ENCODE data around the gene COX6B2. TPM values are rescaled to one million over a fixed set of nuclear protein-coding genes. Genes with fewer than 3 reads are reported as not detected.
A peak's percentile ranks its signal among the peaks of the same experiment; 100 is the strongest.
"Not testable (repeated sequence)": the region's sequence is repeated elsewhere in the genome, so short reads cannot be mapped to it uniquely, and the experiment has no call there.

Gene COX6B2, protein sequence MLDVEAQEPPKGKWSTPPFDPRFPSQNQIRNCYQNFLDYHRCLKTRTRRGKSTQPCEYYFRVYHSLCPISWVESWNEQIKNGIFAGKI
- 5.8 TPM in 2 replicates for total RNA-seq (2014; rRNA removed; shearing (Covaris generic))

DNA sequence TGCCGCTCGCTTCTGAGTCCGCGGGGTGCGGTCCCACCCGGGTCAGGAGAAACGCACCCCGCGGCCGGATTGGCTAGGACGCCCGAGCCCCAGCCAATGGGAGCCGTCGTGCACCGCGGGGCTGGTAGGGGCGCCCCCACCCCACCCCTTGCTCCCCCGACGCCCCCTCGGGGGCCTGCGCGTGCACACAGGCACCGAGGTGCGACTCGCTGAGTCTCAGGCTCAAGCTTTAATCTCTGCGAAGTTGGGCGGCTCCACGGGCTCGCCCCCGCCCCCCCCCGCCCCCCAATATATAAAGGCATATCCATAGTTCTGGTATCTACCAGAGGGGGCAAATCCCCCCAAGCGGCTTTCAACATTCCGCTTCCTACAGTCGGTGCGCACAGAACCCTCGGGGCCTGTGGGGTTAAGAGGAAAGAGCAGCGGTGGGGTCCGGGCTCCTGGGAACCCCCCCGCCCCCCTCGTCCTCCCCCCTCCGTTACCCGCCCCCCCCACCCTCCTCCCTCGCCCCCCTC, at the start of gene COX6B2:
Gene COX6B2, minus strand, starts transcription at position 22 of the 515 bp plus-strand sequence. CDS start 198 bp downstream, outside the sequence.
- in situ Hi-C loops (cut with HindIII; ENCODE audit: low sequenced_read_pairs): no loop called here

DNA sequence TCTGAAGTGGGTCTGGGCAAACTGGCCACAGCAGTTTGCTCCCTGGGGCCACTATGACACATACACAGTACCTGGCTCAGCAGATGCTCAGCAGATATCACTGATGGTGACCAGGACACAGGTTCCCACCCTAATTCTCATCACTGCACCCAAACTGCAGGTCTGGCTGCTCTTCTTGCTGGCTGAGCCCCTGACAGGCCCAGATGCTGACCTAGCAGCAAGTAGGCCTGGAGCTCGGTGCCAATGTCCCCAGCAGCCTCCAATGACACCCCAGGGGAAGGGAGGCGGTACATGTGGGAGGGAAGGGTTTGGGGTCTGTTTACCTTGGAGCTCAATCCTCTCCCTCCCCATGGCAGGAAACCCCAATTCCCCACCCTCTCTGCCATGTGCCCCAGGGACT, 48.0 kb upstream of the COX6B2 start:
- in situ Hi-C loops (cut with HindIII; ENCODE audit: low sequenced_read_pairs): no loop called here
- DNase-seq (ENCODE audit: low spot score): no peak

More for the DNA sequence above, at the start of gene COX6B2:
- DNase-seq (ENCODE audit: low spot score): no peak

DNA sequence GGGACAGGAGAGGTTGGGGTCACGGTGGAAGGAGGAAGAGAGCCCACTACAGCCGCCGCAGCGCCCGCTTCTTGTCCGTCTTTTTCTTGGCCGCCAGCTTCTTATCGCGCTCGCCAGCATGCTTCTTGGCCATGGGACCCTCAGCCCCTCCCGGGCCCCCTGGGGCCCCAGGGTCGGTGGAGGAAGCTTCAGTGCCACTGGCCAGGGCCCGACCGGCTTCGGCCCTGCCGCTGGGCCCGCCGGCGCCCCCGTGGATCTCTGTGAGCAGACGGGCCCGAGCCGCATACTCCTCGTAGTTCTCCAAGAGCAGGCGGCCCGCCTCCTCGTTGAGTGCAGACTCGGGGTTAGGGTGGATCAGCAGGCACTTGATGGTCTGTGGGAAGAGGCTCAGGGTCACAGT, 46.9 kb upstream of the COX6B2 start:
- in situ Hi-C loops (cut with HindIII; ENCODE audit: low sequenced_read_pairs): not testable (repeated sequence)

DNA sequence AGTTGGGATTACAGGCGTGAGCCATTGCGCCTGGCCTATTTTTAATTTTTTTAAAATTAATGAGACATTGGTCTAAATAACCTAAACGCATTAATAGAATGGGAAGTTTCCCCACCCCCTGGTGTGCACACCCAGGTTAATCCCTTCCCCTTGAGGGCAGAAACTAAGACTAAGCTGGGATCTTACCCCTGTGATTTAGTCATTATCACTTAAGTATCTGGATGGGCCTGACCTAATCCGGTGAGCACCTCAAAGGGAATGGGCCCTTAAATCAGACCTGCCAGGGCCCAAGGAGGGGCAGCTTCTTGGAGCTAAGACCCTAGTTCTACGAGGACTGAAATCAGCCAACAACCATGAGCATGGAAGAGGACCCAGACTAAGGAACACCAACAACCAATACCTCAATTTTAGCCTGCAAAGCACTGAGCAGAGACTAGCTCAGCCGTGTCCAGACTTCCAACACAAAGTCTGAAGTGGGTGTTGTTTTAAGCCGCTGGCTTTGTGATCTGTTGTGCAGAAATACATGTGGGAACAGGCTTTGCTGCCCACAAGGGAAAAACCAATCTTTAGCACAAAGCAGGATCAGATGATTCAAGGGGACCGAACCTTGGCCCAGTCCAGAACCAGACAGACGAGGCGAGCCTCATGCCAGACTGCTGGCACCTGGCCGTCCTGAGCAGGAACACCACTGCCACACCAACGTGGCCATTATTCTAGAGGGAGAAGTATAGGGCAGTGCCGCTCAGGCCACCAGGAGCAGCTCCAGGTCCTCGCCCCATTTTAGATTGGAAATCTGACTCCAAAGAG, 46.0 kb upstream of the COX6B2 start:
- no peak for DNase-seq (ENCODE audit: low spot score)
- in situ Hi-C loops (cut with HindIII; ENCODE audit: low sequenced_read_pairs): no loop called here

More for the DNA sequence above, 46.9 kb upstream of the COX6B2 start:
- DNase-seq (ENCODE audit: low spot score): not testable (repeated sequence)

DNA sequence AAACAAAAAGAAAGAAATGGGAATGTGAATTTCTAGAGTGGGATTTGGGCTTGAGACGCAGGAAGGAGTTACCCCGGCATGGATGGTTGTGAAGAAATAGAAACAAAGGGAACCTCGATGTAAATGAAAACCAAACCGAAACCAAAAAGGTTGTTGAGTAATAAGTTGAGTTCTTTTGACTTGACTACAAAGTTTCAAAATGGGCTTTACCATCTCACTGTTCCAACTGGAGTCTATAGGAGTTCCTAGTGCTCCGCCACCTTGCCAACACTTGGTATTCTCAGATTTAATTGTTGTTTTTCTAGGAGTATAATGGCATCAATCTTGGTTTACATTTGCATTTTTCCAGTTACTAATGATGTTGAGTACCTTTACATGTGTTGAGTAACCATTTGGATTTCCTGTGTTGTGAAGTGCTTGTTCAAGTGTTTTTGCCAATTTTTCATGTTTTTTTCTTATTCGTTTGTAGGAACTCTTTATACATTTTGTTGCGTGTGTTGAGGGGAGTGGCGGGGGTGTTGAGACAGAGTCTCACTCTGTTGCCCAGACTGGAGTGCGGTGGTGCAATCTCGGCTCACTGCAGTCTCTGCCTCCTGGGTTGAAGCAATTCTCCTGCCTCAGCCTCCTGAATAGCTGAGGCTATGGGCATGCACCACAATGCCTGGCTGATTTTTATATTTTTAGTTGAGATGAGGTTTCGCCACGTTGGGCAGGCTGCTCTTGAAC, 43.8 kb upstream of the COX6B2 start:
- in situ Hi-C loops (cut with HindIII; ENCODE audit: low sequenced_read_pairs): no loop called here
- no peak for DNase-seq (ENCODE audit: low spot score)

DNA sequence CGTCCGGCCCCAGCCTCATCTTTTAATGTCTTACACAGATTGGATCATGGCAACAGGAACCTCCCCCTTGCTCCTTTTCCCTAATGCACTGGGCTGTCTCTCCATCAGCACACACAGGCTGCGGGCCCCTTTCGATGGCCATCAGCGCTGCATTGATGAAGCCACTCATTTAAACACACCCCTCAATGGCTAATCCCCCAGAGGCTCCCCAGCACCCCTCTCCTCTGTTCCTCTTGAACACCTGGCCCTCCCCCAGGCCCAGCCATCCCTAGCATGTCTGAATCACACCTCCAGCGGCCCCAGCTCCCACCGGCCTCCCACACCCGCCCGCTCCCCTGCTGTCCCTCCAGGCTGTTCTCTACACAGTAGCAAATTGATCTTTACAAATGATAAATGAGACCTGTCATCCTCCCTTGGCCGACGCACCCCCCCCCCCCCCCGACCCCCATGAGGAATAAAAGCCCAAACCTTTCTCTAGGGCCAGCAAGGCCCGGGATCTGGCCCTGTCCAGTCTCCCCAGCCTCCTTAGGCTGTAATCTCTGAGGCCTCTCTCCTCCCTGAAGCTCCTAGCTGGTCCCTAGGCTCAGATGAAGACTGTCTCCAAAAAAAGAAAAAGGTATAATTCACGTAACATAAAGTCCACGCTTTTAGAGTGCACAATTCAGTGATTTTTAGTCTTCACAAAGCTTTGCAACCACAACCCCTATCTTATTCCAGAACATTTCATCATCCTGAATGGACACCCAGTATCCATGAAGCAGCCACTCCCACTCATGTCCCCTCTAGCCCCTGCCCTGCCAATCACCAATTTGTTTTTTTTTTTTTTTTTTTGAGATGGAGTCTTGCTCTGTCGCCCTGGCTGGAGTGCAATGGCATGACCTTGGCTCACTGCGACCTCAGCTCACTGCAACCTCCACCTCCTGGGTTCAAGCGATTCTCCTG, 38.6 kb upstream of the COX6B2 start:
- no peak for DNase-seq (ENCODE audit: low spot score)
- in situ Hi-C loops (cut with HindIII; ENCODE audit: low sequenced_read_pairs): no loop called here

DNA sequence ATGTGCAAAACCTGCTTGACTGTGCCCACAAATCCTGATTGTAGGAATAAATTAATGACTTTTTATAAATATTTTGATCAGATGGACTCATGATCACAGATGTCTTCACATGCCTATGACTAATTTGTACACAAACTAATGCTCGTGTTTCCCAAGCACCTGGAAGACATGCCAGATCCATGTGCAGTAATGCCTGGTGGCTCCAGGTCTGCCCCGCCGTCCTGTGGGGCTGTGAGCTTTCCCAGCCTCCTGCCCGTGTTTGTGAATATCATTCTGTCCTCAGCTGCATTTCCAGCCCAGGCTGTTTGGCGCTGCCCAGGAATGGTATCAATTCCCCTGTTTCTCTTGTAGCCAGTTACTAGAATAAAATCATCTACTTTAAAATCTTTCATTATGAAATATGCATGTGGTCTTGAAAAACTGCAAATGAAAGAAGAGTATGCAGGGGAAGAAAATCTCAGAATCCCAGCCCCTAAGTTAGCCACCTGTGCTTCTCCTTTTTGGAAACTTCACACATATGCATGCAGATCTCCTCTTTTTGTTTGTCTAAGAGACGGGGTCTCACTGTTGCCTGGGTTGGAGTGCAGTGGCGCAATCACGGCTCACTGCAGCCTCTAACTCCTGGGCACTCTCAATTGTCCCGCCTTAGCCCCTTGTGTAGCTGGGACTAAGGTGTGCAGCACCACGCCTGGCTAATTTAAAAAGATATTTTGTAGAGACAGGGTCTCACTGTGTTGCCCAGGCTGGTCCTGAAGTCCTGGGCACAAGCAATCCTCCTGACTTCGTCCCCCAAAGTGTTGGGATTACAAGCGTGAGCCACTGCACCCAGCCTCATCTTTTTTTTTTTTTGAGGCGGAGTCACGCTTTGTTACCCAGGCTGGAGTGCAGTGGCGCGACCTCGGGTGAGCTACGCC, 37.4 kb upstream of the COX6B2 start:
- DNase-seq (ENCODE audit: low spot score): no peak
- in situ Hi-C loops (cut with HindIII; ENCODE audit: low sequenced_read_pairs): no loop called here

DNA sequence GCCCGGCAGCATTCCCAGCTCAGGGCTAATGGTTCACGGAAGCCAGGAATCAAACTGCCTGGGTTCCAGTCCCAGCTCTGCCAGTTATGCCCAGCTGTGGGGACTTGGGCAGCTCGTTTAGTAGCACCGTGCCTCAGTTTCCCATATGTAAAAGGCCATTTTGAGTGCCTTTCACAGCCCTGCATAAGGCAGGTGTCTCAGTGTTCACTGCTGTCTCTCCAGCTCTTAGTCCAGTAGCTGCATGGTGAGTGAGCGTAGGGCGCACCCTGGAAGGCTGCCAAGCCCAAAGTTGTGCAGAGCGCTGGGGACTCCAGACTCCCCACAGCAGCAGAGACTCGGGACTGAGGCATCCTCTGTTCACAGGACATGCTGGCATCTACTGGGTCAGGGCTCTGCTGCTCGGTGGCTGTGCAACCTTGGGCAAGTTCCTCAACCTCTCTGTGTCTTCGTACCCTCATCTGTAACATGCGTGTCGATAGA, 36.7 kb upstream of the COX6B2 start:
- in situ Hi-C loops (cut with HindIII; ENCODE audit: low sequenced_read_pairs): no loop called here
- DNase-seq (ENCODE audit: low spot score): no peak

DNA sequence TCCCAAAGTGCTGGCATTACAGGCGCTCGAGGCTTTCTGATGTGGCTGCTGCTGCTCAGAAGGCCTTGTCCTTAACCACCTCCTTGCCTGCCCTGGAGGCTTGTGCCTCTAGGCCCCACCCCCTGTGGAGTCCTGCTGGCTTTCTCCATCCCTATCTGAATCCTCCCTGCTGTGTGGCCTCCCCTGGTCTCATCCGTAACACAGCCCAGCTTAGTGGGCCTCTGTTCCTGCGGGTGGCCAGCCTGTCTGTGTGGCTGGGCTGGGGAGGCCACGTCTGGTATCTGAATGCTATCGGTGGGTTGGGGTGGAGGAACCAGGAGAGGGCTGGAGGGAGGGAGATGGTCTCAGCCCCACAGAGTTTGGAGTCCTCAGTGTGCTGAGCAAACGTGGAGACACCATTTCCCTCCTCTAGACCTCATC, 36.0 kb upstream of the COX6B2 start:
- in situ Hi-C loops (cut with HindIII; ENCODE audit: low sequenced_read_pairs): no loop called here
- no peak for DNase-seq (ENCODE audit: low spot score)

DNA sequence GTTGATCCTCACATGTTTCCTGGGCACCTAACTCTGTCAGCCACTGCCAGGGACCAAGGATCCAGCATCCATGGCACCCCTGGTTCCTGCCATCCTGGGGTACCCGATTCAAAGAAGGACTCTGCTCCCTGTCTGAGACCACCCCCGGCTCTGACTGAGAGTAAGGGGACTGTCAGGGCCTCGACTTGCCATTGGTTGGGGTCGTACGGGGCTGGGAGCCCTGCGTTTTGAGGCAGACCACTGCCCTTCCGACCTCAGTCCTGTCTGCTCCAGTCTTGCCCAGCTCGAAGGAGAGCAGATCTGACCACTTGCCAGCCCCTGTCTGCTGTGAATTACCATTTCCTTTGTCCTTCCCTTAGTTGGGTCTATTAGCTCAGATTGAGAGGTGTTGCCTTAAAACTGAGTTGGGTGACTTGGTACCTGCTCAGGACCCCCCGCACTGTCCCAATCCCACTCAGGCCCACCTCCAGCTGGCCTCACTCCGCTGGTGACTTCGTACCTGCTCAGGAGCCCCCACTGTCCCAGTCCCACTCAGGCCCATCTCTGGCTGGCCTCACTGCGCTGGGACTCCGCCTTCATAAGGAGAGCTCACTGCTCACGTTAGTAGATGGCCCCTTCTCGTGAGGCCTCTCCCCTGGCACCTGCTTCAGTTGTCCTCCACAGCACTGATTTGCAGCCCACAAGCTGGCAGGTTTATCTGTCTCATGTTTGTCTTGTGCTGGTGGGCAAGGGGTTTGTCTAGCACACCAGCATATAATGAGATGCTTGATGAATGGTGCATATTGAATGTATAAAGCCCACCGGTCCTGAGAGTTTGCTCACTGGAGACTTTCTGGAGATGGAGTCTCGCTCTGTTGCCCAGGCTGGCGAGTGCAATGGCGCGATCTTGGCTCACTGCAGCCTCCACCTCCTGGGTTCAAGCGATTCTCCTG, 35.1 kb upstream of the COX6B2 start:
- DNase-seq (ENCODE audit: low spot score): no peak
- in situ Hi-C loops (cut with HindIII; ENCODE audit: low sequenced_read_pairs): no loop called here

DNA sequence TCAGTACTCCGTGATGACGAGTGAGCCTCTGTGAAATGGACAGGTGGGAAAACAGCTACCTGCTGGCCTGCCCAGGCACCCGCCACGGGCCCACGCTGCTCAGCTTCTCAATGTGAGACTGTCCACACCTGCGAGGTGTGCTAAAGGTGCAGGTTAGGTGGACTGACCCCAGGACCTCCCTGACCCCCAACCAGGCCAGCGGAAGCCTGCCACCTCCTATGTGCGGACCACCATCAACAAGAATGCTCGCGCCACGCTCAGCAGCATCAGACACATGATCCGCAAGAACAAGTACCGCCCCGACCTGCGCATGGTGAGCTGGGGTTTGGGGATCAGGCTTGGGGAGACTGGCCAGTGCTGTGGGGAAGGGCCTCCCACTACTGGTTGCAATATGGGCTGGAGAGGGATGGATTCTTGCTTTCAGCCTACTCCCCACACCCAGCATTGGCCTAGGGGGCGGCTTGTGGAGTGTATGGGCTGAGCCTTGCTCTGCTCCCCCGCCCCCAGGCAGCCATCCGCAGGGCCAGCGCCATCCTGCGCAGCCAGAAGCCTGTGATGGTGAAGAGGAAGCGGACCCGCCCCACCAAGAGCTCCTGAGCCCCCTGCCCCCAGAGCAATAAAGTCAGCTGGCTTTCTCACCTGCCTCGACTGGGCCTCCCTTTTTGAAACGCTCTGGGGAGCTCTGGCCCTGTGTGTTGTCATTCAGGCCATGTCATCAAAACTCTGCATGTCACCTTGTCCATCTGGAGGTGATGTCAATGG, 33.4 kb upstream of the COX6B2 start:
- in situ Hi-C loops (cut with HindIII; ENCODE audit: low sequenced_read_pairs): no loop called here
- DNase-seq (ENCODE audit: low spot score): no peak

DNA sequence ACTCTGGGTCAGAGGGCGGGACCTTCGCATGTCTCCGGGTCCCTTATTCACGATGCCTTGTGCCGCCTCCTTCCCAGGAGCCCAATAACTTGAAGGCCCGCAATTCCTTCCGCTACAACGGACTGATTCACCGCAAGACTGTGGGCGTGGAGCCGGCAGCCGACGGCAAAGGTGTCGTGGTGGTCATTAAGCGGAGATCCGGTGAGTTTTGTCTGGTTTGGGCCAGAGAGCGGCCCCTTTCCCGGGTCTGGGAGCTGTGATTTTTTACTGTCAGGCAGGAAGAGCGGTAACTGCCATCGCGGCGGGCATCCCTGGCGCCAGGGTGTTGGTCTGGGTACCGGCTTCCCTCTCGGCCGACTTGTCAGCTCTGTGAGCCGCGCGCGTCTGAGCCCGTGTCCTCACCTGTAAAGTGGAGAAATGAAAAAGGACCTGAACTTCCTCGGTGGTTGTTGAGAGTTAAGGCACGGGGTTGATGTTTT, 32.0 kb upstream of the COX6B2 start:
- in situ Hi-C loops (cut with HindIII; ENCODE audit: low sequenced_read_pairs): no loop called here
- DNase-seq (ENCODE audit: low spot score): no peak

DNA sequence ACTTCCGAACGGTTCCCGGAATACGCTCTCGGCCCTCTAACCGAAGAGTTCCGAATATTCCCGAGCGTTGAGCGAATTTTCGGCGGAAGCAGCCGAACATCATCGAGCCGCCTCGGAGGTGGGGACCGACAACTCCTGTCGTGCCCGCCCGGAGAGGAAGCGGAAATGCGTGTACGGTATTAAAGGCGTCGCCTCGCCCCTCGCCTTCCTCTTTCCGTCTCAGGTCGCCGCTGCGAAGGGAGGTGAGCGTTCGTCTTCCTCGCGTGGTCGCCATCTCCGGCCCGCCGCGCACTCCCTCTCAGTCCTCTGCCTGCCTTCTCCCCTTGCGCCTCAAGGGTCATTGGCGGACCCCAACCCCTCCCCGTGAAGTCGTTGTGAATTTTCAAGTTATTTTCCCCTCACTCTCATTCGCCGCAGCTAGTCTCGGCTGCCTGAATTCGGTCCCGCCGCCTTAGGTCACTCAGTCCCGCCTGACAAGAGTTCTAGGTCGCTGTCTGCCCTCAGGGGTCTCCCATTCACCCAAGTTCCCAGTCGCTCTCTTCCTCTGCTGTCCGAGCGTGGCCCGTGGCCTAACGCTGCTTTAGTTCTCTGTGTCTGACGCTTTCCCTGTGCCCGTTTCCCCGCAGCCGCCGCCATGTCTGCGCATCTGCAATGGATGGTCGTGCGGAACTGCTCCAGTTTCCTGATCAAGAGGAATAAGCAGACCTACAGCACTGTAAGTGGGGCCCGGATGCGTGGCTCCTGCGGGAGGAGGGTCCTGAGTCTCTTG, 31.4 kb upstream of the COX6B2 start, which contains the start of gene RPL28:
Gene RPL28, plus strand, starts transcription at position 209 of the 769 bp plus-strand sequence. Its CDS starts 426 bp downstream, at position 635.
- in situ Hi-C loops (cut with HindIII; ENCODE audit: low sequenced_read_pairs): no loop called here
- peak; percentile 98 for DNase-seq (ENCODE audit: low spot score)

DNA sequence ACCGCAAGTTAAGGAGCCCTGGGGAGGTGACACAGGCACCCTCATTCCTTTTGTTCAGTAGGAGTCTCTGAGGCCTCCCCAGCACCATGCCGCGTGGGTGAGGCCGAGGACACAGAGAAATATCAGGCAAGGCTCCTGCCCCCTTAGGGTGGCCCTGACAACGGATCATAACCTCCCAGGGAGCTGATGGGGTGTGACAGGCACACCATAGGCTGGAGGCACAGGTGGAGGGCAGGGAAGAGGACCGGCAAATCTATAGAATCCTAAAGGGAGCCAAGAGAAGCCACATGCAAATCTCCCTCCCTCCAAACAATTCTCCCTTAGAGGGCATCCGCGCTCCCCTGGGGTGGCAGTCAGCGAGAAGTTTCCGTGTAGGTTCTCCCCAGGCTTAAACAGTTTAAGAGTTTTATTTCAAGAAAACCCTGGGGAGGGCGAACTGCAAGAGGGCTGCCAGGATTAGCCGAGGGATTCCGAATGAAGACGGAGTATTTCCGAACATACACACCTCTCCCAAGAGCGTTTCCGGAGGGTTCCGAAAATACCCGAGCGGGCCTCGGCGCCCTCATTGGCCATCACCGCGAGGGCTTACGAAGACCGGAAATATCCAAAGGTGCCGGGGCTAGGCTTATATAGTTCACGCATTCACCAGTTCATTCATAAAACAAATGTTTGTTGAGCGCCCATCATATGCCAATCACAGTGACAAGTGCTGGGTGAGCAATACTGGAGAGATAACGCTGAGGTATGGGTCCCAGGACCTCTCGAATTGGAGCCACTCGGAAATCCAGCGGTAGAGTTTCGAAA, 30.6 kb upstream of the COX6B2 start:
- in situ Hi-C loops (cut with HindIII; ENCODE audit: low sequenced_read_pairs): no loop called here
- peak; percentile 97 for DNase-seq (ENCODE audit: low spot score)

All from G401 (cell line).